C4-2B (cell line): ENCODE results near the gene MLYCD.

Experiments
- CTCF ChIP-seq: fragments of 450-650 bp; conservative IDR thresholded peaks from 2 replicates; pipeline ENCODE4 v1.5.1; 2017; ENCODE audit warnings: mild to moderate bottlenecking
- ZFX ChIP-seq: fragments of 450-650 bp; IDR thresholded peaks from 2 replicates; pipeline ENCODE4 v1.6.1; 2017

DNA sequence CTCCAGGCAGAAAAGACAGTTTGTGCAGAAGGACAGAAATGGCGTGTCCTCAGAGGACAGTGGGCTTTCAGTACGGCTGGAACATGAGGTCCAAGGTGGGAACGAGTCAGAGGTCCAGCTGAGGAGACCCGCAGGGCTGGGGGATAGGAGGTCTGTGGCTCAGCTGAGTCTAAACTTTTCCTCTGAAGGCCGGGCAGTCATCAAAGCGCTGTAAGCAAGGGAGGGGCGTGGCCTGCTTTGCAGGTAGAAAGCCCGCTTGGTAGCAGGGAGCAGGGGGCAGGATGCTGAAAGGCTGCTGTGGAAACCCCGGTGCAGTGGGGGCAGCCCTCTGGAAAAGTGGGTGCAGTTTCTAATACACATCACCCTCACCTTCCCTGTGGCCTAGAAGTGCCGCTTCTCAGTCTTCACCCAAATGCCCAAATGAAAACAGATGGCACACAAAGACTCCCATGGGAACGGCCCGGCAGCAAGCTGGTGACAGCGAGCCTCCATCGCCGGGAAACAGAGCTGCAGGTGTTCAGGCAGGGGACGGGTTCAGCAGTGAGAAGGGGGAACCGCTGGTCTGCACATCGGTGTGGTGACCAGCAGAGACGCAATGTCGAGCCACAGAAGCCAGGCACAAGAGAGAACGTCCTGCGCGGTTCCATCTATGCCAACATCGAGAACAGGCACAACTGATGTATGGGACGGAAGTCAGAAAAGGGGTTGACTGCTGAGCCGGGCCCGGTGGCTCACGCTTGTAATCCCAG is 41.9 kb downstream of the MLYCD start:
- TF ChIP-seq CTCF, result no peak
- TF ChIP-seq ZFX, result no peak
